ENCODE measurements around the gene TMEM214. TPM values are rescaled to one million over a fixed set of nuclear protein-coding genes. Genes with fewer than 3 reads are reported as not detected.

TMEM214 gene
- total RNA-seq, 4 donors from 2014 or later, result 50.1 to 121 (median 82.0) TPM

DNA sequence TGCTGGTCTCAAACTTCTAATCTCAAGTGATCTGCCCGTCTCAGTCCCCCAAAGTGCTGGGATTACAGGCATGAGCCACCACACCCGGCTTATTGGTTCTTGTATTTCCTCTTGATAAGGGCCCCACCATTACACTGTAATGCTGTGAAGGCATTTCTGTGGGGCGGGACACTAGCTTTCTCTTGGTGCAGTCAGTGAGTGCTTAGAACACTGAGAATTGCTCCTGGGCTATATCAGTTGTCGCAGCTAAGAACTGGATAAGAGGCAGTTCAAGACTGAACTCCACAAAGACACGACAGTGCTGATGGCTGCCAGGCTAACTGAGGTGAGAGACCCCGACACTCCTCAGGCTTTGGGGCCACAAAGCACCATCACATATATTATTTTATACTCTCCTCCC, 55.9 kb downstream of the TMEM214 start:
- Histone ChIP-seq H3K4me3 (peak overlapping the region in 3 of 4 donors; percentile 2 to 88 (median 65)), H3K27ac (peak overlapping the region in 3 of 4 donors; percentile 6 to 96 (median 81)), H3K36me3 (no peaks in the 10 kb centered on the region), H3K9me3 (no peaks in the 10 kb centered on the region), H3K27me3 (no peaks in the 10 kb centered on the region), H3K4me1 (peaks cover 0 to 36% (median 10%) of the 10 kb centered on the region in 4 donors)
- DNase-seq, result no peak
- no peak for TF ChIP-seq CTCF (IDR thresholded peaks at IDR 0.05)
- TF ChIP-seq POLR2A (IDR thresholded peaks at IDR 0.05), result peak; percentile 28 to 35

DNA sequence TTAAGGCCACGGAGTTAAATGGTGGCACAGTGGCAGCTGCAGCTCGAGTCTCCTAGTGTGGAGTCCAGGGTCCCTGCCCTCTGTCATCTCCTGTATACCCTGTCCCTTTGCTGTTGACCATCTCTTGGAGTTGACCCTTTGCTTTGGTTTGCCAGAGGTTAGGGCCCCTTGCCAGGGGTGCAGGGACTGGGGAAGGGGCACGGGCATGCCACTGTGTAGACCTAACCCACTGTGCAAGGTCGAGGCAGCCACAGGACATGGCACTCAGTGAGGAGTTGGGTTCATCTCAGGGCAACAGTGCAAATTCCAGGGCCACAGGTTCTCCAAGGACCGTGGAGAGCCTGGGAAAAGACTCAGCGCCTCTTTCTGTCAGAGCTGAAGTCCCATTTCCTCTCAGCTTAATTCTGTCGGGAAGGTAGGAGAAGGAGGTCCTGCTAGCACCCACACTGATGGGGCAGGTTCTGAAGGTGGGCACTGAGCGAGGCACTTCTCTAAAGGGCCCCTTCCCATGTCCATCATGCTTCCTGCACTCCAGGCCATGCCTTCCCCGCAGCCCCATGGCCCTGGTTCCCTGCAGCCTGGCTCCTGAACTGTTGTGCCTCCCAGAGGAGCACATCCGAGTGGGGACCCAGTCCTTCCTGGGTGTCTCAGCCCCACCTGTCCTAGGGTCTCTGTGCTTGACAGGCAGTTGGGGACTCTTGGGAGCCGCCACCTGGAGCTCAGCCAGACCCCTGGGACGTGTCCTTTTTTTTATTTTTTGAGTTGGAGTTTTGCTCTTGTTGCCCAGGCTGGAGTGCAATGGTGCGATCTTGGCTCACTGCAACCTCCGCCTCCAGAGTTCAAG, 56.6 kb downstream of the TMEM214 start:
- H3K27ac ChIP-seq, result peak overlapping the region in 3 of 4 donors; percentile 6 to 96 (median 81)
- no peaks in the 10 kb centered on the region for H3K27me3 ChIP-seq
- TF ChIP-seq CTCF (IDR thresholded peaks at IDR 0.05) (no peak), POLR2A (IDR thresholded peaks at IDR 0.05) (no peak)
- peaks cover 0 to 35% (median 11%) of the 10 kb centered on the region in 4 donors for H3K4me1 ChIP-seq
- no peak for DNase-seq
- no peaks in the 10 kb centered on the region for H3K36me3 ChIP-seq
- H3K9me3 ChIP-seq, result no peaks in the 10 kb centered on the region
- peak overlapping the region in 3 of 4 donors; percentile 10 to 88 (median 65) for H3K4me3 ChIP-seq

Other genes with a start within 250 kb of the TMEM214 start
- gene CENPA, start 246.9 kb upstream of the TMEM214 start, total RNA-seq, result 1 to 10 TPM in 2 of 4 donors, not detected in 2; 1.6 to 2.1 TPM
- gene DPYSL5, start 184.8 kb upstream of the TMEM214 start, total RNA-seq, result under 1 TPM in 2 of 4 donors, not detected in 2; 0.13 to 0.83 TPM
- gene MAPRE3, start 62.3 kb upstream of the TMEM214 start, total RNA-seq, result 10 to 100 TPM in 1 of 4 donors, 1 to 10 TPM in 3; 4.2 to 14.9 (median 5.9) TPM
- 10 to 100 TPM in 3 of 4 donors, 1 to 10 TPM in 1; 7.5 to 18.2 (median 12.3) TPM for gene AGBL5, start 18.7 kb downstream of the TMEM214 start, total RNA-seq
- 100 to 1,000 TPM; 136 to 329 (median 225) TPM for gene OST4, start 38.7 kb downstream of the TMEM214 start, total RNA-seq
- 10 to 100 TPM in 2 of 4 donors, 1 to 10 TPM in 2; 7.9 to 32.2 (median 13.3) TPM for gene EMILIN1, start 45.6 kb downstream of the TMEM214 start, total RNA-seq
- gene KHK, start 53.8 kb downstream of the TMEM214 start, total RNA-seq, result 100 to 1,000 TPM in 3 of 4 donors, 10 to 100 TPM in 1; 40.4 to 576 (median 435) TPM
- 1 to 10 TPM in 2 of 4 donors, not detected in 2; 2.5 to 5.6 TPM for gene CGREF1, start 86.2 kb downstream of the TMEM214 start, total RNA-seq
- gene ABHD1, start 90.8 kb downstream of the TMEM214 start, total RNA-seq, result 1 to 10 TPM in 1 of 4 donors, not detected in 3; 2.8 TPM
- 100 to 1,000 TPM in 1 of 4 donors, 10 to 100 TPM in 3; 66.5 to 106 (median 69.4) TPM for gene PREB, start 101.7 kb downstream of the TMEM214 start, total RNA-seq
- not detected for gene PRR30, start 106.4 kb downstream of the TMEM214 start, total RNA-seq
- not detected for gene TCF23, start 116.0 kb downstream of the TMEM214 start, total RNA-seq
- 100 to 1,000 TPM in 2 of 4 donors, 10 to 100 TPM in 2; 88.3 to 121 (median 101) TPM for gene ATRAID, start 179.1 kb downstream of the TMEM214 start, total RNA-seq
- 10 to 100 TPM; 42.3 to 78.4 (median 65.8) TPM for gene SLC5A6, start 179.3 kb downstream of the TMEM214 start, total RNA-seq
- 10 to 100 TPM; 21.2 to 42.9 (median 36.7) TPM for gene CAD, start 184.4 kb downstream of the TMEM214 start, total RNA-seq
- under 1 TPM in 1 of 4 donors, not detected in 3; 0.35 TPM for gene SLC30A3, start 230.1 kb downstream of the TMEM214 start, total RNA-seq
- 1 to 10 TPM in 1 of 4 donors, not detected in 3; 4.3 TPM for gene DNAJC5G, start 242.5 kb downstream of the TMEM214 start, total RNA-seq
- gene TRIM54, start 249.5 kb downstream of the TMEM214 start, total RNA-seq, result under 1 TPM in 1 of 4 donors, not detected in 3; 0.54 TPM